A549 (cell line): Measurements from ENCODE around the gene SHOC2. TPM values are rescaled to one million over a fixed set of nuclear protein-coding genes. Genes with fewer than 3 reads are reported as not detected.
A peak's percentile ranks its signal among the peaks of the same experiment; 100 is the strongest.
"Not testable (repeated sequence)": the region's sequence is repeated elsewhere in the genome, so short reads cannot be mapped to it uniquely, and the experiment has no call there.

Experiments
- ATAC-seq, 2 experiments: fragments of 200-7000 bp in 1 of 2; fragments of >200 bp in 1 of 2; cut with Nextera tagmentation in 1 of 2; cut with Tn5 transposase in 1 of 2; 3 replicates each; pipeline versions ENCODE4 v1.8.0 to v1.9.1; 2018 to 2020; ENCODE audit warnings: mild to moderate bottlenecking in 1 of 2, moderate library complexity in 1 of 2
- CTCF ChIA-PET: fragments of 300-600 bp; sonication (Branson Sonifier 250); formaldehyde crosslinking; extraction: SDS; loops from one replicate; lab custom pipeline; 2021; ENCODE audit warnings: antibody characterized with exemption, inconsistent platforms; lab: Yijun Ruan, JAX
- POLR2A ChIA-PET: fragments of 350-600 bp; formaldehyde crosslinking; extraction: SDS; loops from one replicate; lab custom pipeline; 2021; ENCODE audit warnings: antibody characterized with exemption, inconsistent platforms; lab: Yijun Ruan, JAX
- DNase-seq, 2 experiments: peaks; one replicate each; pipeline versions ENCODE4 v3.0.0 to v3.0.0-alpha.2; 2011 to 2016; ENCODE audit warnings: low read depth in 1 of 2, low spot score in 1 of 2
- FAIRE-seq: peaks from 2 replicates; lab custom pipeline; 2011; peaks lifted over from hg19 to GRCh38; lab: Jason Lieb, UNC
- H3K27ac ChIP-seq, 2 experiments: fragments of >200 bp; sonication (Bioruptor Twin); formaldehyde crosslinking; 3 replicates each; pipeline ENCODE4 v1.5.1; 2016 to 2017
- H3K4me1 ChIP-seq: fragments of >200 bp; sonication (Bioruptor Twin); formaldehyde crosslinking; 3 replicates; pipeline ENCODE4 v1.6.1; 2016
- H3K4me2 ChIP-seq: fragments of >200 bp; sonication (Bioruptor Twin); formaldehyde crosslinking; 3 replicates; pipeline ENCODE4 v1.6.1; 2016
- H3K4me3 ChIP-seq: fragments of >200 bp; sonication (Bioruptor Twin); formaldehyde crosslinking; 3 replicates; pipeline ENCODE4 v1.5.1; 2016
- H3K9me3 ChIP-seq: fragments of >200 bp; sonication (Bioruptor Twin); formaldehyde crosslinking; 3 replicates; pipeline ENCODE4 v1.6.1; 2016
- BHLHE40 ChIP-seq: IDR thresholded peaks from 2 replicates; pipeline ENCODE4 v1.6.1; 2012; ENCODE audit warnings: low read depth, low read length, inconsistent platforms
- CBX2 ChIP-seq: fragments of 200-600 bp; sonication (generic); IDR thresholded peaks from 2 replicates; pipeline ENCODE4 v1.6.1; 2016; ENCODE audit warnings: low read depth, mild to moderate bottlenecking, borderline replicate concordance
- CHD2 ChIP-seq: fragments of 150-350 bp; IDR thresholded peaks from 2 replicates; pipeline ENCODE4 v1.6.1; 2014; ENCODE audit warnings: low read length; ENCODE audit not compliant: partially characterized antibody
- CHD4 ChIP-seq: fragments of 200-600 bp; sonication (generic); IDR thresholded peaks from 2 replicates; pipeline ENCODE4 v1.6.1; 2016; ENCODE audit warnings: antibody characterized with exemption, mild to moderate bottlenecking, borderline replicate concordance
- EHF ChIP-seq: fragments of 250-450 bp; sonication (Bioruptor Pico); IDR thresholded peaks from 2 replicates; pipeline ENCODE4 v1.5.0; 2020; ENCODE audit warnings: mild to moderate bottlenecking
- EP300 ChIP-seq, 2 experiments: fragments of >200 bp; sonication (Bioruptor Twin); formaldehyde crosslinking; IDR thresholded peaks; 2 replicates in 1 of 2; 3 replicates in 1 of 2; pipeline ENCODE4 v1.6.1; 2016 to 2017
- ESRRA ChIP-seq: fragments of 150-350 bp; IDR thresholded peaks from 2 replicates; pipeline ENCODE4 v1.6.1; 2014; ENCODE audit warnings: mild to moderate bottlenecking, low read length, borderline replicate concordance
- FOSL2 ChIP-seq, 2 experiments: fragments of 450-650 bp in 1 of 2; fragments of >200 bp in 1 of 2; sonication (Bioruptor Twin) in 1 of 2; formaldehyde crosslinking; IDR thresholded peaks; 2 replicates each; pipeline versions ENCODE4 v1.5.0 to v1.6.1; 2016 to 2020; ENCODE audit warnings: mild to moderate bottlenecking in 1 of 2, moderate library complexity in 1 of 2
- GATA3 ChIP-seq: IDR thresholded peaks from 2 replicates; pipeline ENCODE4 v1.6.1; 2012; ENCODE audit warnings: borderline replicate concordance
- HEYL ChIP-seq: fragments of 250-450 bp; sonication (Bioruptor Pico); IDR thresholded peaks from 2 replicates; pipeline ENCODE4 v1.8.0; 2021; ENCODE audit warnings: mild to moderate bottlenecking, moderate library complexity
- JUN ChIP-seq, 2 experiments: fragments of >200 bp; sonication (Bioruptor Twin); formaldehyde crosslinking; IDR thresholded peaks; 2 replicates in 1 of 2; 3 replicates in 1 of 2; pipeline ENCODE4 v1.6.1; 2016 to 2017
- KDM5A ChIP-seq: fragments of 200-600 bp; sonication (generic); IDR thresholded peaks from 2 replicates; pipeline ENCODE4 v1.6.1; 2016; ENCODE audit warnings: antibody characterized with exemption, mild to moderate bottlenecking
- PHF8 ChIP-seq: fragments of 200-600 bp; sonication (generic); IDR thresholded peaks from 2 replicates; pipeline ENCODE4 v1.6.1; 2016; ENCODE audit warnings: low read depth, mild to moderate bottlenecking, antibody characterized with exemption, moderate library complexity, borderline replicate concordance
- SREBF2 ChIP-seq: fragments of 450-650 bp; IDR thresholded peaks from 2 replicates; pipeline ENCODE4 v1.6.1; 2014; ENCODE audit warnings: mild to moderate bottlenecking, moderate library complexity
- TP53 ChIP-seq: fragments of 250-450 bp; sonication (Bioruptor Pico); IDR thresholded peaks from 2 replicates; pipeline ENCODE4 v1.5.0; 2021; ENCODE audit warnings: mild to moderate bottlenecking, moderate library complexity
- ZC3H11A ChIP-seq: fragments of 450-650 bp; IDR thresholded peaks from 2 replicates; pipeline ENCODE4 v1.6.1; 2014; ENCODE audit warnings: antibody characterized with exemption, mild to moderate bottlenecking
- WGBS: methylation state at CpG from one replicate; pipeline ENCODE4 v1.1.6; 2017; ENCODE audit errors: missing lambda C conversion rate; 5-methylcytosine and 5-hydroxymethylcytosine counted together
- polyA plus RNA-seq, 4 experiments: library from polyadenylated mRNA; depleted of rRNA in 3 of 4; stranded (reverse); fragments of >200 nt; fragmentation: RNase III in 1 of 4; extraction: RNeasy Plus Mini Kit Qiagen cat#74134 plus additional on column Dnase treatment in 1 of 4; gene quantifications; 2 replicates in 3 of 4; 3 replicates in 1 of 4; pipeline ENCODE4 v1.2.3, GENCODE V29; 2011 to 2017
- TF ChIP-seq, protein P1 (sequence below): fragments of 250-450 bp; sonication (Bioruptor Pico); IDR thresholded peaks from 2 replicates; pipeline ENCODE4 v1.5.0; 2020; ENCODE audit warnings: low read depth, mild to moderate bottlenecking, moderate library complexity
- TF ChIP-seq, protein P2 (sequence below): fragments of 200-600 bp; sonication (generic); IDR thresholded peaks from 2 replicates; pipeline ENCODE4 v1.6.1; 2016; ENCODE audit warnings: antibody characterized with exemption, mild to moderate bottlenecking, moderate library complexity

SHOC2 gene
- polyA plus RNA-seq, 2 of the 4 experiments (the other 2 are of a cell fraction) = 20.5 to 32.1 TPM

DNA sequence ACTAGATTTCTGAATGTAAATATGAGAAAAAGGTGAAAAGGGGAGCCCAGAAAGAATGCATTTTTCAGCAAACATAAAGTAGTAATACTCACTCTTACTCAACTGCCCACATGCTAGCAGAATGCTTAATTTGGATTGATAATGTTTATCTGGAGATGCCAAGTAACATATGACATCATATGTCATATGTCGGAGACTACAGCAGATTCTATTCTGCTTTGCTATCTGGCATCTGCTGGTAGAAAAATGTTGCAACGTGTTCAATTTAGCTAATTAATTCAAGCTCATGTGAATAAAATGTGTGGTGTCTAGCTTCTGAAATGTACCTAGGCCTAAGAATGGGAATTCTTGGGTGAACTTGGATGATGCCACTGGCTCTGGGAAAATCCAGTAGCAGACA, 5.0 kb upstream of the SHOC2 start:
- H3K27ac ChIP-seq = no peak overlapping the region
- POLR2A ChIA-PET = interaction anchor here (0.8 kb wide), 1 partner anchor 9 kb away, joined by 3 read pairs; no protein-coding TSS in a partner anchor
- CTCF ChIA-PET = interaction anchor here (0.6 to 1.1 kb wide), 3 partner anchors 168 to 994 kb away, joined by 3 read pairs; no protein-coding TSS in a partner anchor
- no peaks in the 10 kb centered on the region for H3K9me3 ChIP-seq
- DNase-seq (no peak), ATAC-seq (no peak), FAIRE-seq (no peak)
- H3K4me2 ChIP-seq = no peak overlapping the region
- H3K4me3 ChIP-seq = no peak overlapping the region
- 95% methylated on average over 2 of the region's 2 CpGs for WGBS
- TF ChIP-seq FOSL2 (IDR thresholded peaks at IDR 0.05) (no peak), FOSL2 (CRISPR knock-in tag; IDR thresholded peaks at IDR 0.05) (no peak), PHF8 (no peak), ZC3H11A (no peak), CHD2 (no peak)
- TF ChIP-seq, protein P1, sequence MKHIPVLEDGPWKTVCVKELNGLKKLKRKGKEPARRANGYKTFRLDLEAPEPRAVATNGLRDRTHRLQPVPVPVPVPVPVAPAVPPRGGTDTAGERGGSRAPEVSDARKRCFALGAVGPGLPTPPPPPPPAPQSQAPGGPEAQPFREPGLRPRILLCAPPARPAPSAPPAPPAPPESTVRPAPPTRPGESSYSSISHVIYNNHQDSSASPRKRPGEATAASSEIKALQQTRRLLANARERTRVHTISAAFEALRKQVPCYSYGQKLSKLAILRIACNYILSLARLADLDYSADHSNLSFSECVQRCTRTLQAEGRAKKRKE (CRISPR knock-in tag) = no peak
- peaks cover 21% of the 10 kb centered on the region for H3K4me1 ChIP-seq

DNA sequence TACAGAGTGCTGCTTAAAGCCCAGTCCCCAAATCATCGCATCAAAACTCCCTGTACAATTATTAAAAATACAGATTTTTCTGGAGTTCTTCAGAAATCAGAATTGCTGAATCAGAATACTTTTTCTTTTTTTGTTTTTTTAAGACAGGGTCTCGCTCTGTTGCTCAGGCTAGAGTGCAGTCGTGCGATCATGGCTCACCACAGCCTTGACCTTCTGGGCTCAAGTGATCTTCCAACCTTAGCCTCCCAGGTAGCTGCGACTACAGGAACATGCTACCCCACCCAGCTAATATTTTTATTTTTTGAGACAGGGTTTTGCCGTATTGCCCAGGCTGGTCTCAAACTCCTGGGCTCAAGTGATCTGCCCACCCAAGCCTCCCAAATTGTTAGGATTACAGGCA, 4.4 kb upstream of the SHOC2 start:
- no peak for TF ChIP-seq KDM5A
- no peak for TF ChIP-seq CBX2
- no peak for TF ChIP-seq CHD4
- no peak for TF ChIP-seq PHF8
- TF ChIP-seq ESRRA = no peak
- no peak for TF ChIP-seq EHF (CRISPR knock-in tag)
- TF ChIP-seq HEYL = no peak
- no peak for TF ChIP-seq FOSL2 (IDR thresholded peaks at IDR 0.05)
- TF ChIP-seq FOSL2 (CRISPR knock-in tag; IDR thresholded peaks at IDR 0.05) = no peak
- TF ChIP-seq, all 56 proteins: peak for 0
- Histone ChIP-seq H3K27ac (no peak overlapping the region), H3K4me3 (no peak overlapping the region), H3K4me2 (no peak overlapping the region), H3K4me1 (peaks cover 21% of the 10 kb centered on the region), H3K9me3 (no peaks in the 10 kb centered on the region)
- no peak for ATAC-seq
- 95% methylated on average over 6 of the region's 6 CpGs for WGBS
- no peak for DNase-seq
- FAIRE-seq = no peak
- ChIA-PET POLR2A (no interaction called here), CTCF (interaction anchor here (0.7 kb wide), 1 partner anchor 169 kb away, joined by 3 read pairs; no protein-coding TSS in a partner anchor)

DNA sequence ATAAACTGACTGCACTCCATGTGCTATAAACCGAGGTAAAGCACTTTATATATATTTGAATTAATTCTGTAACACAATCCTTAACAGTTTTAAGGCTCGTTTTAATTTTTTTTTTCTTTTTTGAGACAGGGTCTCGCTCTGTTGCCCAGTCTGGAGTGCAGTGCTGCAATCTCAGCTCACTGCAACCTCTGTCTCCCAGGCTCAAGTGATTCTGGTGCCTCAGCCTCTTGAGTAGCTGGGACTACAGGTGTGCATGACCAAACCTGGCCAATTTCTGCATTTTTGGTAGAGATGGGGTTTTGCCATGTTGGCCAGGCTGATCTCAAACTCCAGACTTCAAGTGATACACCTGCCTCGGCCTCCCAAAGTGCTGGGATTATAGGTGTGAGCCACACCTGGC, 3.8 kb upstream of the SHOC2 start:
- FAIRE-seq, CTCF ChIA-PET, H3K27ac ChIP-seq, POLR2A ChIA-PET, H3K9me3 ChIP-seq, H3K4me3 ChIP-seq, DNase-seq, ATAC-seq: not testable (repeated sequence)
- 84% methylated on average over 4 of the region's 4 CpGs for WGBS
- Histone ChIP-seq H3K4me1 (peaks cover 21% of the 10 kb centered on the region), H3K4me2 (peak overlapping the region; percentile 76; the same call in 1 of the 3 replicates)

DNA sequence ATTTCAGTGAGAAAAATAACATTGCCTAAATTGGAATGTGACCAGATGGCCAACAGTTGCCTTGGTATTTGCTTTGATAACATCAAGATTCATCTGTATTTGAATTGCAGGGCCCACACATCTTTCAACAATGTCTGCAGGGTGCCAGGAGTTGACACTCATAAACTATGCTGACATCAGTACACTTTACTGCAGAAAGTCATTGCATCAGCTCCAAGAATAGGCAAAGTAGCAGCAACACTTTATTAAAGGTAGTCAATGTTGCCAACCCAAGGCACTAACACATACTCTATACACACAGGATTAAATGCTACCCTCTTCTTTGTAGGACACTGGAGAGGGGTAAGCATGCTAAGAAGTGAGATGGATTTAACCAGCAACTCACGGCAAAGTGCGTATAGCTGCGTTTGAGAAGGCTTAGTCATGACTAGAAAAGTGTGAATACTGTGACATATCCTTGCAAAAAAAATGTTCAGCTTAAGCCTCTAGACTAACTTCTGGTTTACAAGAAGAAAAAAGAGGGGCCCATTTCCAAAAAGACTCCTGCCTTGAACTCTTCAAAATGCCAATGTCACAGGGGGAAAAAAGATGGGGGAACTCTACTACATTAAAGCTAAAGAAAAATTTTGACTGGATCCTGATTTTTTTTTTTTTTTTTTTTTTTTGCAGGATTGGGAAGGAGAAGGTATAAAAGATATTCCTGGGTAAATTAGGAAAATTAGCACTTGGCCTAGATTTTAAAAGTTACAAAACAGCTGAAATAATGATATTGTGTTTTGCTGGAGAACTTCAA, 2.7 kb upstream of the SHOC2 start:
- Histone ChIP-seq H3K4me3 (no peak overlapping the region), H3K27ac (peak overlapping the region; percentile 43 to 59; a peak in 3 of 6 replicates), H3K4me2 (peak overlapping the region; percentile 76), H3K9me3 (no peaks in the 10 kb centered on the region), H3K4me1 (peaks cover 29% of the 10 kb centered on the region)
- CTCF ChIA-PET = interaction anchor here (0.6 to 2.3 kb wide), 3 partner anchors 19 to 369 kb away, joined by 3 to 8 read pairs (median 8); no protein-coding TSS in a partner anchor
- WGBS = 69% methylated on average over 3 of the region's 3 CpGs
- no peak for FAIRE-seq
- DNase-seq = peak in 1 of 2 experiments; percentile 46
- POLR2A ChIA-PET = interaction anchor here (0.7 to 2.6 kb wide), 2 partner anchors 15 to 26 kb away, joined by 5 to 20 read pairs; no protein-coding TSS in a partner anchor
- TF ChIP-seq JUN (IDR thresholded peaks at IDR 0.05) (no peak), EP300 (IDR thresholded peaks at IDR 0.05) (0 out of 5 replicates have a peak, but pooled peaks of 1 of the 2 experiments have one; percentile 16), TP53 (CRISPR knock-in tag) (no peak), SREBF2 (no peak), PHF8 (no peak), BHLHE40 (no peak), GATA3 (peak; percentile 59; the same call in 1 of the 2 replicates)
- TF ChIP-seq, protein P2, sequence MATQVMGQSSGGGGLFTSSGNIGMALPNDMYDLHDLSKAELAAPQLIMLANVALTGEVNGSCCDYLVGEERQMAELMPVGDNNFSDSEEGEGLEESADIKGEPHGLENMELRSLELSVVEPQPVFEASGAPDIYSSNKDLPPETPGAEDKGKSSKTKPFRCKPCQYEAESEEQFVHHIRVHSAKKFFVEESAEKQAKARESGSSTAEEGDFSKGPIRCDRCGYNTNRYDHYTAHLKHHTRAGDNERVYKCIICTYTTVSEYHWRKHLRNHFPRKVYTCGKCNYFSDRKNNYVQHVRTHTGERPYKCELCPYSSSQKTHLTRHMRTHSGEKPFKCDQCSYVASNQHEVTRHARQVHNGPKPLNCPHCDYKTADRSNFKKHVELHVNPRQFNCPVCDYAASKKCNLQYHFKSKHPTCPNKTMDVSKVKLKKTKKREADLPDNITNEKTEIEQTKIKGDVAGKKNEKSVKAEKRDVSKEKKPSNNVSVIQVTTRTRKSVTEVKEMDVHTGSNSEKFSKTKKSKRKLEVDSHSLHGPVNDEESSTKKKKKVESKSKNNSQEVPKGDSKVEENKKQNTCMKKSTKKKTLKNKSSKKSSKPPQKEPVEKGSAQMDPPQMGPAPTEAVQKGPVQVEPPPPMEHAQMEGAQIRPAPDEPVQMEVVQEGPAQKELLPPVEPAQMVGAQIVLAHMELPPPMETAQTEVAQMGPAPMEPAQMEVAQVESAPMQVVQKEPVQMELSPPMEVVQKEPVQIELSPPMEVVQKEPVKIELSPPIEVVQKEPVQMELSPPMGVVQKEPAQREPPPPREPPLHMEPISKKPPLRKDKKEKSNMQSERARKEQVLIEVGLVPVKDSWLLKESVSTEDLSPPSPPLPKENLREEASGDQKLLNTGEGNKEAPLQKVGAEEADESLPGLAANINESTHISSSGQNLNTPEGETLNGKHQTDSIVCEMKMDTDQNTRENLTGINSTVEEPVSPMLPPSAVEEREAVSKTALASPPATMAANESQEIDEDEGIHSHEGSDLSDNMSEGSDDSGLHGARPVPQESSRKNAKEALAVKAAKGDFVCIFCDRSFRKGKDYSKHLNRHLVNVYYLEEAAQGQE = no peak
- ATAC-seq = no peak
